HG03520 (cell line): Measurements from ENCODE around the gene PCCB.

ENCODE experiments used
- ATAC-seq: cut with Tn5 transposase; IDR thresholded peaks from one replicate; pipeline ENCODE4 v1.9.1; 2021; ENCODE audit warnings: mild to moderate bottlenecking, moderate library complexity; ENCODE audit not compliant: unreplicated experiment

Gene PCCB

DNA sequence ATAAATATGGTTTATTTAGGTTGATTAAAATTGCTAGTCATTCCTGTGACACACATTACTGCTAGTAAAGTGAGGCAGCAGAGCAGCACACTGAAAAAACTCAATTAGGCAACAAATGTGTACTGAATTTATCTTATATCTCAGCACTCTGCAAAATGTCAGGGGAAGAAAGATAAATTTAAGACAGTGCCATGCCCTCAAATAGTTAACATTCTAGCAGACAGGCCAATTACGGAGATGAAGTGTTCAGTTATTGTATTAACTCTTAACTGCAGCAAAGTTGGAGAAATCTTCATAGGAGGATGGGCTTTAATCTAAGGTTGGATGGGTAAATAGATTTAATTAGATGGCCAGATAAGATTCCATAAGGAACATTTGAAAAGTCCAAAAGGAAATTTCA, 127.9 kb downstream of the PCCB start:
- ATAC-seq: no peak
